A549 (cell line): ENCODE results near the gene RBM6.

Source experiments
- BCL3 ChIP-seq: fragments of >200 bp; sonication (Bioruptor Twin); formaldehyde crosslinking; IDR thresholded peaks from 3 replicates; pipeline ENCODE4 v1.6.1; 2016
- BHLHE40 ChIP-seq: IDR thresholded peaks from 2 replicates; pipeline ENCODE4 v1.6.1; 2012; ENCODE audit warnings: low read depth, low read length, inconsistent platforms
- CTCF ChIP-seq: fragments of >200 bp; sonication (Bioruptor Twin); formaldehyde crosslinking; IDR thresholded peaks from 3 replicates; pipeline ENCODE4 v1.5.1; 2016
- EP300 ChIP-seq, 2 experiments: fragments of >200 bp; sonication (Bioruptor Twin); formaldehyde crosslinking; IDR thresholded peaks; 2 replicates in 1 of 2; 3 replicates in 1 of 2; pipeline ENCODE4 v1.6.1; 2016 to 2017
- JUNB ChIP-seq: fragments of >200 bp; sonication (Bioruptor Twin); formaldehyde crosslinking; IDR thresholded peaks from 2 replicates; pipeline ENCODE4 v1.6.1; 2016
- MAZ ChIP-seq: fragments of 150-350 bp; IDR thresholded peaks from 2 replicates; pipeline ENCODE4 v1.6.1; 2014; ENCODE audit warnings: antibody characterized with exemption, low read depth, low read length, borderline replicate concordance
- PBX3 ChIP-seq: IDR thresholded peaks from 2 replicates; pipeline ENCODE4 v1.6.1; 2012
- PHF8 ChIP-seq: fragments of 200-600 bp; sonication (generic); IDR thresholded peaks from 2 replicates; pipeline ENCODE4 v1.6.1; 2016; ENCODE audit warnings: low read depth, mild to moderate bottlenecking, antibody characterized with exemption, moderate library complexity, borderline replicate concordance
- POLR2A ChIP-seq: IDR thresholded peaks from 2 replicates; pipeline ENCODE4 v1.6.1; 2012; ENCODE audit warnings: mild to moderate bottlenecking, low read length
- RAD21 ChIP-seq, 2 experiments: fragments of >200 bp in 1 of 2; sonication (Bioruptor Twin) in 1 of 2; formaldehyde crosslinking in 1 of 2; IDR thresholded peaks in 1 of 2; conservative IDR thresholded peaks in 1 of 2; 2 replicates in 1 of 2; 3 replicates in 1 of 2; pipeline ENCODE4 v1.6.1; 2012 to 2018; ENCODE audit warnings: inconsistent platforms in 1 of 2
- RNF2 ChIP-seq: fragments of 200-600 bp; sonication (generic); IDR thresholded peaks from 2 replicates; pipeline ENCODE4 v1.6.1; 2016; ENCODE audit warnings: low read depth, mild to moderate bottlenecking, antibody characterized with exemption, moderate library complexity, borderline replicate concordance
- ZFP36 ChIP-seq: fragments of 450-650 bp; IDR thresholded peaks from 2 replicates; pipeline ENCODE4 v1.6.1; 2014; ENCODE audit warnings: borderline replicate concordance; ENCODE audit not compliant: partially characterized antibody

GRCh38 chr3:50078622-50079021 is 138.7 kb downstream of the RBM6 start:
- TF ChIP-seq CTCF (no peak), POLR2A (no peak), PHF8 (no peak), MAZ (no peak), EP300 (IDR thresholded peaks at IDR 0.05) (no peak), BCL3 (no peak), PBX3 (no peak), BHLHE40 (no peak), RAD21 (conservative IDR thresholded peaks at IDR 0.05 in 1 of 2, IDR thresholded peaks at IDR 0.05 in 1 of 2) (no peak), RNF2 (no peak), ZFP36 (no peak), JUNB (no peak)
